MM.1S (cell line): ENCODE data around the gene NAIF1.

Experiments used
- EZH2 ChIP-seq: fragments of 300-600 bp; sonication (generic); optimal IDR thresholded peaks from 2 replicates; pipeline ENCODE3; 2017; ENCODE audit warnings: low read depth, mild to moderate bottlenecking, antibody characterized with exemption, low read length, mixed read lengths
- EZH2phosphoT487 ChIP-seq: fragments of 300-600 bp; sonication (generic); IDR thresholded peaks from 2 replicates; pipeline ENCODE4 v1.6.1; 2018; ENCODE audit warnings: antibody characterized with exemption, low read length
- TF ChIP-seq, protein P1 (sequence below): fragments of 300-600 bp; sonication (generic); IDR thresholded peaks from 2 replicates; pipeline ENCODE4 v1.5.1; 2016; ENCODE audit warnings: antibody characterized with exemption, low read length, mixed read lengths

DNA sequence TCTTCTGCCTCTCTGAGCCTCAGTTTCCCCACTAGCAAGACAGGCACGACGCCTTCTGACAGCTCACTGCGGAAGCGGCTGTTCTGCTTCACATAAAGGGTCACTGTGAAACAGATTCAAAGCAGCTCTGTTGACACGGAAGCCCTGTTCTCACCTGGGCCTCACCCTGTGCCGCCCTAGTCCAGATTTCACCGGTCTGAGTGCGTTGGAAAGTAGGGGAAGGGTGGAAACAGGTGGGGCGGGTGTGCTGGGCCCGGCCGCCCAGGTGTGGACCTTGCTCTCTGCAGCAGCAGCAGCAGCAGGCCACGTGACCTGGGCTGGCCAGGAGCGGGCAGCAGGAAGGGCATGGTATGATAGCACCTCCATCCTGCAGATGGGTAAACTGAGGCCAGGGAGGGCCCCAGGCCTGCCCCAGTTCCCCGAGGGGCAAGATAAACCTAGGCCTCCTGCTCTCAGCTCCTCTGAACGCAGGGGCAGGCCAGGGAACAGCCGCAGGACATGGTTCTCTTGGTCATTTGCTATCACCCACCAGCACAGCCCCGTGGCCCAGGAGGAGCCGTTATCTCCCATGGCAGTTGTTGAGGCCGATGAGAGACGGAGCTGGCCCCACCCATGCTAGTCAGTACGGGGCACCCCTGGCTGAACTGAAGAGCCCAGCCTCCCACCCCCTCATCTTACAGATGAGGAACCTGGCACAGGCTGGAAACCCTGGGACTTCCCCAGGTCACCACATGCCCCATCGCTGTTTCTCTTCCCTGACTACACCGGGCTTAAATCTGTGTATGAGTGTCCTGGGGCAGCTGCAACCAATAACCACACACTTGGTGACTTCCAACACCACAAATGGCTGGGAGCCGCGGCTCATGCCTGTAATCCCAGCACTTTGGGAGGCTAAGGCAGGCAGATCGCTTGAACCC is 48.3 kb upstream of the NAIF1 start:
- TF ChIP-seq, protein P1, sequence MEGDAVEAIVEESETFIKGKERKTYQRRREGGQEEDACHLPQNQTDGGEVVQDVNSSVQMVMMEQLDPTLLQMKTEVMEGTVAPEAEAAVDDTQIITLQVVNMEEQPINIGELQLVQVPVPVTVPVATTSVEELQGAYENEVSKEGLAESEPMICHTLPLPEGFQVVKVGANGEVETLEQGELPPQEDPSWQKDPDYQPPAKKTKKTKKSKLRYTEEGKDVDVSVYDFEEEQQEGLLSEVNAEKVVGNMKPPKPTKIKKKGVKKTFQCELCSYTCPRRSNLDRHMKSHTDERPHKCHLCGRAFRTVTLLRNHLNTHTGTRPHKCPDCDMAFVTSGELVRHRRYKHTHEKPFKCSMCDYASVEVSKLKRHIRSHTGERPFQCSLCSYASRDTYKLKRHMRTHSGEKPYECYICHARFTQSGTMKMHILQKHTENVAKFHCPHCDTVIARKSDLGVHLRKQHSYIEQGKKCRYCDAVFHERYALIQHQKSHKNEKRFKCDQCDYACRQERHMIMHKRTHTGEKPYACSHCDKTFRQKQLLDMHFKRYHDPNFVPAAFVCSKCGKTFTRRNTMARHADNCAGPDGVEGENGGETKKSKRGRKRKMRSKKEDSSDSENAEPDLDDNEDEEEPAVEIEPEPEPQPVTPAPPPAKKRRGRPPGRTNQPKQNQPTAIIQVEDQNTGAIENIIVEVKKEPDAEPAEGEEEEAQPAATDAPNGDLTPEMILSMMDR, result no peak
- TF ChIP-seq EZH2 (no peak), EZH2phosphoT487 (no peak)
